IPS-15b (cell line): ENCODE measurements around the gene ARAP2.
"Not testable (repeated sequence)": the region's sequence is repeated elsewhere in the genome, so short reads cannot be mapped to it uniquely, and the experiment has no call there.

Experiments
- H3K27me3 ChIP-seq: one replicate; pipeline ENCODE4 v1.6.1; 2013; ENCODE audit warnings: low read length; ENCODE audit not compliant: control insufficient read depth, insufficient read depth
- H3K36me3 ChIP-seq: one replicate; pipeline ENCODE4 v1.6.1; 2013; ENCODE audit warnings: low read length; ENCODE audit not compliant: control insufficient read depth, insufficient read depth
- H3K4me1 ChIP-seq: one replicate; pipeline ENCODE4 v1.6.1; 2013; ENCODE audit warnings: mild to moderate bottlenecking, low read length; ENCODE audit not compliant: control insufficient read depth, insufficient read depth
- H3K4me3 ChIP-seq: one replicate; pipeline ENCODE4 v1.5.1; 2013; ENCODE audit warnings: low read depth, low read length
- H3K9ac ChIP-seq: one replicate; pipeline ENCODE4 v1.6.1; 2013; ENCODE audit warnings: low read depth, mild to moderate bottlenecking, low read length
- H3K9me3 ChIP-seq: one replicate; pipeline ENCODE4 v1.6.1; 2013; ENCODE audit warnings: mild to moderate bottlenecking, low read length; ENCODE audit not compliant: control insufficient read depth, insufficient read depth

ARAP2 gene

DNA sequence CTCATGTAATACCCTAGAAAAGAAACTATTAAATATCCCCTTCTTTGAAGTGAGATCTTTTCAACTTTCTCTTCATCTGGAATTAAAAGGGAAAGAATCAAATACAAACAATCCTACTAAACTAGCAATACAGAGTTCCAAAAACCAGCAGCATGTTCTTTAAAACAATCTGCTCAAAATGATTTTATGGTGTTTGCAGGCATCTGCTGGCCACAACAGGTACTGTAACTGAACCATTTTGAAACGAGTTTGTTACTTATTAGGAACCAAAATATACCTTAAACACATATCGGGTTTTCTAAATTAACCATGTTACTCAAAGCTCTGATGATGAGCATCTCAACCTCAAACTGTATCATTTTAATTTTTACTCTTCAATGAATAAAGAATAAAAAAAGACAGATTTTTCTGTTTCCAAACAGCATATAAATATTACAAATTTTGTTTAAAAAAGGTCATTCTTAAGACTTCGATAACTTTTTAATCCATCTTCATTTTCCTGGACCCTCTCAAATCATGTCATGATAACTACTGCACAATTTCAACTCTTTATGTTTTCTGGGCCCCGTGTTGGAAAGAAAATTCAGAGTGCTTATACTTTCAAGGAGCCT, 56.5 kb downstream of the ARAP2 start:
- H3K27me3 ChIP-seq, result no peaks in the 10 kb centered on the region
- H3K4me3 ChIP-seq, result no peak overlapping the region
- no peaks in the 10 kb centered on the region for H3K9me3 ChIP-seq
- H3K9ac ChIP-seq, result no peak overlapping the region
- peaks cover 2% of the 10 kb centered on the region for H3K4me1 ChIP-seq
- H3K36me3 ChIP-seq, result no peaks in the 10 kb centered on the region

DNA sequence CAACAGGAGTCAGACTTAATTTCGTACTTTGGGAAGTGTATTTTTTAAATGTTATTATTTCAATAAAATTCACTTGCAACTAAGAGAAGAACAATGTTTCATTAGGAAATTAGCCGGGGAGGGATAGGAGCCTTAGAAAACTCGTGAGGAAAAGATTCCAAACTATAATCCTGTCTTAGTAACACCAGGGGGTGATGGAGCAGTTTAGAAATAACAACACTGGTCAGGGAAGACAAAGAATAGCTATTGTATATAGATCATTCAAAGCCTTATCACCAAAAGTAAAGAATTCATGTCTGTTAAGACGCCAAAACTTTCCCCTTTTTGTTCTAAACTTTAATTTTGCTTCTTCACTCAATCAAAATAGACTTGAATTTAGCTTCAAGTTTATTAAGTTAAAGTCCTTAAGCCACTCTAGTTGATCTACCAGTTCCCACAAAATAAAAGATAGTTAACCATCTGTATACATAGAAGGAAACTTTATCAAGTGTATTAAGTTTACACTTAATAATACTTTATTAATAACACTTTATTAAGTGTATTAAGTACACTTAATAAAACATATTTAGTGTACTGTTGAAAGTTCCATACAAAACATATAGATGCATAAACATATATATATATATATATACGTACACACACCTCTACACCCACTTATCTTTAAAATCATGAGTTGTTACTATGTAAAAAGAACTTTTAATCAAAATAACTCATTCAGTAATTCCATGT, 60.5 kb downstream of the ARAP2 start:
- H3K9me3 ChIP-seq, result no peaks in the 10 kb centered on the region
- H3K4me1 ChIP-seq, result no peaks in the 10 kb centered on the region
- no peaks in the 10 kb centered on the region for H3K36me3 ChIP-seq
- H3K4me3 ChIP-seq, result no peak overlapping the region
- no peak overlapping the region for H3K9ac ChIP-seq
- H3K27me3 ChIP-seq, result no peaks in the 10 kb centered on the region

DNA sequence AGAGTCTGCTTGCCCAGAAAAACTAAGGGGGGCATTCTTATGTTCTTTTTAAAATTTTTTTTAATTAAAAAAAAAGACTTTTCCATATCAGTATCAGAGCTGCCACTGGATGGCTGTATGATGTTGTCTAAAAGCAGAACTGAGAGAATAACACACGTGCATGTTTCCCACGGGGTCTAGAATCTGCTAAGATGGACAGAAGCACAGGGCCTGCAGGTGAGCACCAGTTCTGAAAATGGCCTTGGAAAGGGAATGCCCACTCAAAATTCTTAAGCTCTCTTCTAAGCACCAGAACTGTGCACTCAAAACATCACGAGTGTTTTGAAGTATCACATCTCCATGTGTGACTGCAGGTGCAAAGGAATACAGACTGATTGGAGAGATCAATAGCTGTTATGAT, 61.1 kb downstream of the ARAP2 start:
- H3K4me1 ChIP-seq, result no peaks in the 10 kb centered on the region

GRCh38 chr4:36182315-36182714, 62.0 kb downstream of the ARAP2 start:
- not testable (repeated sequence) for H3K36me3 ChIP-seq, H3K9ac ChIP-seq, H3K4me3 ChIP-seq, H3K9me3 ChIP-seq, H3K4me1 ChIP-seq, H3K27me3 ChIP-seq

More for the DNA sequence above, 61.1 kb downstream of the ARAP2 start:
- Histone ChIP-seq H3K36me3 (no peaks in the 10 kb centered on the region), H3K27me3 (no peaks in the 10 kb centered on the region), H3K9ac (no peak overlapping the region), H3K4me3 (no peak overlapping the region), H3K9me3 (no peaks in the 10 kb centered on the region)

DNA sequence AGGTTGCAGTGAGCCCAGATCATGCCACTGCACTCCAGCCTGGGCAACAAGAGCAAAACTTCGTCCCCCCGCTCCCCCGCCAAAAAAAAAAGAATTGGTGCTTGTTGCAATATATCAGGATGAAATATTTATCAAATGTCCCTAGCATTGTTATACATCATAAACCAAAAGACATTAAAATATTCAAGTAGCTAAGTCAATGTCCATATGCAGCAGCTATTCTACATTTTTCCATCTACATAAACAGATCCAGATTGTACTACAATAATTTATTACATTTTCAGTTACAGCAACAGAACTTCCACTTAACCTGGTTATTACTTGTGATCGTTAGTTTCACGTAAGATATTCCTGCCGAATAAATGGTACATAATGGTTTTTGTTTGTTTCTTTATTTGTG, 64.1 kb downstream of the ARAP2 start:
- Histone ChIP-seq H3K27me3 (no peaks in the 10 kb centered on the region), H3K9me3 (no peaks in the 10 kb centered on the region)

DNA sequence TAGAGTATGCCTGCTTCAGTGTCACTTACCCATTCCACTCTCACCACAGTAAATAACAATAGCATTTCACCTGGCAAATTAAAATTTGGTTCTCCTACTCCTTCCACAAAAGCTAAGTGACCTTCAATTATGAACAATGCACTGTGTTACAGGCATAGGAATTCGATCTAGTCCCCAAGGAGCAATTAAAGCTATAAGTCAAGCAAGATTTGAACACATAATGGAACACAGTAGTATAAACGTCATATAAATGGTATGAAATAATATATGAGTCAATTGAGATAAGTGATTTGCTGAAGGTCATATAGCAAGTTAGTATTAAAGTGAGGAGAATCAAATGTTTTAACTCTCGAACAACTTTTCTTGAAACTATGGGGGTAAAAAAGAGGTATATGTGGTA, 65.8 kb downstream of the ARAP2 start:
- Histone ChIP-seq H3K9ac (no peak overlapping the region), H3K4me1 (no peaks in the 10 kb centered on the region), H3K27me3 (no peaks in the 10 kb centered on the region), H3K36me3 (no peaks in the 10 kb centered on the region), H3K9me3 (no peaks in the 10 kb centered on the region), H3K4me3 (no peak overlapping the region)

More for the DNA sequence above, 64.1 kb downstream of the ARAP2 start:
- no peaks in the 10 kb centered on the region for H3K4me1 ChIP-seq
- no peaks in the 10 kb centered on the region for H3K36me3 ChIP-seq
- H3K9ac ChIP-seq, result no peak overlapping the region
- no peak overlapping the region for H3K4me3 ChIP-seq

GRCh38 chr4:36177946-36178345, 66.4 kb downstream of the ARAP2 start:
- Histone ChIP-seq H3K36me3 (no peaks in the 10 kb centered on the region), H3K4me3 (no peak overlapping the region), H3K27me3 (no peaks in the 10 kb centered on the region), H3K9ac (no peak overlapping the region), H3K4me1 (no peaks in the 10 kb centered on the region), H3K9me3 (no peaks in the 10 kb centered on the region)

- Histone ChIP-seq H3K4me3 (no peak overlapping the region), H3K27me3 (no peaks in the 10 kb centered on the region)
These were observed 69.7 kb downstream of the ARAP2 start for GRCh38 chr4:36174570-36174969.

GRCh38 chr4:36173905-36174304, 70.4 kb downstream of the ARAP2 start:
- no peaks in the 10 kb centered on the region for H3K36me3 ChIP-seq
- no peaks in the 10 kb centered on the region for H3K27me3 ChIP-seq
- no peak overlapping the region for H3K4me3 ChIP-seq
- H3K4me1 ChIP-seq, result no peaks in the 10 kb centered on the region
- H3K9me3 ChIP-seq, result no peaks in the 10 kb centered on the region
- no peak overlapping the region for H3K9ac ChIP-seq

More at GRCh38 chr4:36174570-36174969, 69.7 kb downstream of the ARAP2 start:
- no peaks in the 10 kb centered on the region for H3K9me3 ChIP-seq
- no peaks in the 10 kb centered on the region for H3K36me3 ChIP-seq
- no peaks in the 10 kb centered on the region for H3K4me1 ChIP-seq
- no peak overlapping the region for H3K9ac ChIP-seq

DNA sequence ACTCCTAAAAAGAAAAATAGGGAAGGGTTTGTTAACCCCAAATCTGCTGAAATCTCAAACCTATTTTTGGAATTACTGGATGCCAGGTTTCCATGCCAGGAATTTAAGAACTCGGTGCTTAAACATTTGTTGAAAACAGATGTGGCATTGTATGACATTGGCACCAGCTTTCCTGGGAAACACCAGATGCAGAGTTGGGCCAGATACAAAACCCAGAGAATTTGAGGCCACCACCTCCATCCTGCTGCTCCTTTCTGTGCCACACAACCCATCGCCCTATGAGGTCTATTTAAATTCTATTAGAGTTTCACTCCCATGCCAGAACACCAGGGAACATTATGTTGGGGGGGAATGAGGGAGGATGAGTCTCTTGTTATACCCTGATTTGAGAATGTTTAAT, 71.7 kb downstream of the ARAP2 start:
- no peaks in the 10 kb centered on the region for H3K36me3 ChIP-seq
- no peaks in the 10 kb centered on the region for H3K27me3 ChIP-seq
- no peaks in the 10 kb centered on the region for H3K9me3 ChIP-seq
- H3K4me1 ChIP-seq, result no peaks in the 10 kb centered on the region
- H3K4me3 ChIP-seq, result no peak overlapping the region
- no peak overlapping the region for H3K9ac ChIP-seq

GRCh38 chr4:36168127-36168878, 76.0 kb downstream of the ARAP2 start:
- Histone ChIP-seq H3K9ac (no peak overlapping the region), H3K27me3 (no peaks in the 10 kb centered on the region), H3K4me1 (no peaks in the 10 kb centered on the region), H3K9me3 (no peaks in the 10 kb centered on the region), H3K4me3 (no peak overlapping the region), H3K36me3 (no peaks in the 10 kb centered on the region)

GRCh38 chr4:36165631-36166005, 78.7 kb downstream of the ARAP2 start:
- Histone ChIP-seq H3K9ac (no peak overlapping the region), H3K9me3 (no peaks in the 10 kb centered on the region), H3K4me1 (no peaks in the 10 kb centered on the region), H3K27me3 (no peaks in the 10 kb centered on the region), H3K4me3 (no peak overlapping the region), H3K36me3 (no peaks in the 10 kb centered on the region)
